Measurements from ENCODE around the gene MAP3K5.

Gene MAP3K5

GRCh38 chr6:136508725-136509392 is 283.4 kb downstream of the MAP3K5 start:
- TF ChIP-seq CTCF (IDR thresholded peaks at IDR 0.05) = no peak
- no peak for DNase-seq
- H3K36me3 ChIP-seq = no peaks in the 10 kb centered on the region
- H3K4me1 ChIP-seq = no peaks in the 10 kb centered on the region
- intact Hi-C loops (cut with DNase I; ENCODE audit: low total_unique reads) = no loop called here
- no peaks in the 10 kb centered on the region for H3K27me3 ChIP-seq
- H3K4me3 ChIP-seq = no peak overlapping the region
- H3K9me3 ChIP-seq = no peaks in the 10 kb centered on the region
- no peak overlapping the region for H3K27ac ChIP-seq
